Stimulated activated CD4-positive, alpha-beta T cell treated with anti-CD3 and anti-CD28 coated beads, TNF-alpha, amount 100 ng/mL, for 4 hours (primary cell): ENCODE measurements around the gene TMEM88.
A peak's percentile ranks its signal among the peaks of the same experiment; 100 is the strongest.
"Not testable (repeated sequence)": the region's sequence is repeated elsewhere in the genome, so short reads cannot be mapped to it uniquely, and the experiment has no call there.

Experiments
- DNase-seq, 3 experiments: peaks; one replicate each; pipeline ENCODE4 v3.0.0-alpha.2; 2020; ENCODE audit warnings: low read depth in 3 of 3

The TMEM88 gene

GRCh38 chr17:7856011-7856810, 1.3 kb downstream of the TMEM88 start:
- no peak for DNase-seq

- DNase-seq, result peak; percentile 81 to 89 (median 88)
These were observed 2.2 kb downstream of the TMEM88 start, which contains the start of gene NAA38 for GRCh38 chr17:7856811-7857712. NAA38 (minus strand) TSS chr17:7857559; CDS start chr17:7857463, 96 bp downstream.

GRCh38 chr17:7857713-7858521, 3.1 kb downstream of the TMEM88 start, which contains the start of gene CYB5D1:
CYB5D1 (plus strand) TSS chr17:7858003; CDS start chr17:7858135, 132 bp downstream.
- DNase-seq, result peak; percentile 75 to 85 (median 81)

- no peak for DNase-seq
These were observed 3.6 kb downstream of the TMEM88 start for GRCh38 chr17:7858522-7858810.

- no peak for DNase-seq
These were observed 4.2 kb downstream of the TMEM88 start for GRCh38 chr17:7859028-7859427.

GRCh38 chr17:7862692-7863437, 8.0 kb downstream of the TMEM88 start:
- DNase-seq, result no peak

GRCh38 chr17:7864384-7864783, 9.5 kb downstream of the TMEM88 start:
- DNase-seq, result not testable (repeated sequence)

GRCh38 chr17:7864995-7865650, 10.3 kb downstream of the TMEM88 start:
- no peak for DNase-seq

- DNase-seq, result no peak
These were observed 13.0 kb downstream of the TMEM88 start for GRCh38 chr17:7867881-7868329.

- DNase-seq, result no peak
These were observed 18.2 kb downstream of the TMEM88 start for GRCh38 chr17:7873051-7873450.

GRCh38 chr17:7875804-7876370, 21.0 kb downstream of the TMEM88 start:
- DNase-seq, result no peak

GRCh38 chr17:7878234-7878633, 23.4 kb downstream of the TMEM88 start:
- no peak for DNase-seq

- DNase-seq, result no peak
These were observed 25.4 kb downstream of the TMEM88 start for GRCh38 chr17:7880076-7880868.

- no peak for DNase-seq
These were observed 26.6 kb downstream of the TMEM88 start for GRCh38 chr17:7881276-7882054.

- no peak for DNase-seq
These were observed 27.2 kb downstream of the TMEM88 start for GRCh38 chr17:7882068-7882467.

GRCh38 chr17:7882629-7883028, 27.8 kb downstream of the TMEM88 start:
- DNase-seq, result no peak

- no peak for DNase-seq
These were observed 29.0 kb downstream of the TMEM88 start for GRCh38 chr17:7883781-7884386.
